ENCODE measurements around the gene CHURC1. TPM values are rescaled to one million over a fixed set of nuclear protein-coding genes. Genes with fewer than 3 reads are reported as not detected.

The CHURC1 gene
- total RNA-seq, 1 donor from 2014 or later = 72.6 TPM

DNA sequence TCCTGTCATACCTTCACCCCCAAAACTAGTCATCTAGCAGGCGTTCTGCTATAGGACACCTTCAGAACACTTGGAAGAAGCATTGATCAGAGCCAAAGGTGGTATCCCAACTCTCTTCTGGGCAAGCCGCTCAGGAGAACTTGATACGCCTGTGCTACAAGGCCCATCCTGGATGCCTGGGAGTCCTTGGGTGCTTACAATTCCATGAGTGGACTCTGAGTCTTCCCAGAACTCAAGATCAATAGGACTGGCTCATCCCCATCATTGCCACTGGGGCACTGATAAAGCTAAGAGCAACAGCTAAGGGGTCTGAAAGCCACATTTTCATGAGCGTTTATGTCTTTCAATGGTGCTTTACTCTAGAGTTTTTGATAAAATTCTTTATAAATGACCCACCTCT lies 36.4 kb upstream of the CHURC1 start:
- Histone ChIP-seq H3K9me3 (no peaks in the 10 kb centered on the region), H3K4me1 (peaks cover 19% of the 10 kb centered on the region), H3K36me3 (no peaks in the 10 kb centered on the region), H3K27ac (no peak overlapping the region), H3K27me3 (ENCODE audit: low read depth) (peaks cover 47% of the 10 kb centered on the region), H3K4me3 (no peak overlapping the region)
- intact Hi-C loops (cut with DNase I) = no loop called here
- DNase-seq = no peak
- no peak for TF ChIP-seq CTCF (IDR thresholded peaks at IDR 0.05)
- no peak for ATAC-seq

DNA sequence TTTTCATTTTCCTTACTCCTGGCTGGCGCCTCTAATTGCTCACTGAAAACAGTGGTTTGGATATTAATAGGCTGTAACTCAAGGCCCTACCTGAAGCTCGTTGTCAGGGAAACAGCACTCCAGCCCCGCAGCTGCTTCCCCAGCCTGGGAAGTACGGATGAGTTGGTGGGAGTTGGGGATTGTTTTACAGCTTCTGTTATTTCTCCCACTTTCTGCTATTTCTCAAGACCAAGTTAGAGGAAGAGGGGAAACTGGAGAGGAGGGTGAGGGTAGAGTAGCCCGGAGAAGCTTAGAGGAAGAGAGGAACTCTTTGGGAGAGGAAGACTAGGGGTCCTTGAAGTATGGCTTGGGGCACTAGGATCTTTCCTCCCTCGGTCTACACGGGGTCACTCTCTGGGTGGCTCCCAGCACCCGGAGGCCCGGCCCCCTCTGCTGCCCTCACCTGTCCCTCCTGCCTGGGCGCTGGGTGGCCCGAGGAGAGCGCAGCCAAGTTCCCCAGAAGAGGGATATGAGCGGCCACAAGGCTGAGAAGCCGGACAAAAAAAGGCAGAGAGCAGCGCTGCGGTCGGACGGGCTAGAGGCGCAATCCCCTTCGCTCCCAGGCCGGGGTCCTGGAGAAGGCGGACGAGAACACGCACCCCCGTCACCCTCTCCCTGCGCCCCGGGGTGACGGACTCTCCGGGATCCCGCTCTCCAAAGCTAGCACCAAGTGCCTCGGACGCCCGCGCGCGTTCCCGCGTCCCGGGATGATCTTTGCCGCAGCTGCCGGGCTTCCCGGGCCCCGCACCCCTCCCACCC lies 35.2 kb upstream of the CHURC1 start:
- Histone ChIP-seq H3K27me3 (ENCODE audit: low read depth) (peaks cover 47% of the 10 kb centered on the region), H3K27ac (no peak overlapping the region), H3K4me1 (peaks cover 19% of the 10 kb centered on the region), H3K36me3 (no peaks in the 10 kb centered on the region), H3K9me3 (no peaks in the 10 kb centered on the region), H3K4me3 (peak overlapping the region; percentile 62)
- intact Hi-C loops (cut with DNase I) = no loop called here
- no peak for TF ChIP-seq CTCF (IDR thresholded peaks at IDR 0.05)
- ATAC-seq (peak; percentile 33 to 42), DNase-seq (no peak)

GRCh38 chr14:64879635-64880220 lies 34.5 kb upstream of the CHURC1 start, which contains the start of gene SPTB:
Gene SPTB, minus strand, starts transcription at chr14:64879907. Its CDS starts 56,813 bp downstream, at chr14:64823094.
- DNase-seq (peak; percentile 46), ATAC-seq (peak; percentile 76 to 87)
- Histone ChIP-seq H3K27me3 (ENCODE audit: low read depth) (peaks cover 47% of the 10 kb centered on the region), H3K36me3 (no peaks in the 10 kb centered on the region), H3K27ac (no peak within 1 kb of the TSS), H3K9me3 (no peaks in the 10 kb centered on the region), H3K4me1 (peaks cover 19% of the 10 kb centered on the region), H3K4me3 (peak within 1 kb of the TSS; percentile 62)
- TF ChIP-seq CTCF (IDR thresholded peaks at IDR 0.05) = no peak
- intact Hi-C loops (cut with DNase I) = no loop called here

DNA sequence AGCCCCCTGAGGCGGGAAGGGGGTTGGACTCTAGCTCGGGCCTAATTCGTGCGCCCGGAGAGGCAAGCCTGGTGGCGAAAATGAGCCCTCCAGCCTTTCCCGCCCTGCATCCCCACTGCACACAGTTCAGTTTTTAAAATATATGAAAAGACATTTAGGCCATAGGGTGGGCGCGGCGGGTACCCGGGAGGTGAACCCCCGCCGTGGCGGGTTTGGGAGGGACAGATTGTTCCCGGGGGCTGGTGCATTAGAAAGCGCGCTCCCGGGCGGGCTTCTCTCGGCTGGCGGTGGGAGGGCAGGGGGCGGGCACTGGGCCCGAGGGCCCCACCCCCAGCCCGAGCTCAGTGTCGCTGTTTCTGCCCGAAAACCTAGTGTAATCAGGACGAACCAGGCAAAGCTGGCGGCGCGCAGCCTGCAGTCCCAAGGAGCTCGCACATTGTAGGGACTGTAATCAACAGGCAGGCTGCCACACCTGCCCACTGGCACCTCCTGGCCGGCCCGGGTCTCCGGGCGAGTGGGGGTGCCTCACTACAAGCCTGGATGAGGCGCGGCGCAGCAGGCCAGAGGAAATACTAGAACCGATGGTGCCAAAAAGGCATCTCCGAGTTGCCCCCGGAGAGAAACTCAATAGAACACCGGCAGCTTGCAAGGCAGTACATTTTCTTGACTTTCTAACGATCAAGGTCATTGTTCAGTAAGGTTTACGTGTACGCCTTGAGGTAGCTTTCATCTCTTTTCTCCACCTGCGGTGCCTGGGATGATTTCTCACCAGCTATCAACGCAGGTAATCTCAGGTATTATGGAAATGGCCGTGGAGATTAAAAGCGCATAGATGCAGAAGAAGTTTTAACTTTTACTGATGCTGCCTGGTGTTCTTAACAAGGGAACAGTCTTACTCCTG lies 33.8 kb upstream of the CHURC1 start:
- no peak for TF ChIP-seq CTCF (IDR thresholded peaks at IDR 0.05)
- peak; percentile 56 for DNase-seq
- Histone ChIP-seq H3K27me3 (ENCODE audit: low read depth) (peaks cover 47% of the 10 kb centered on the region), H3K36me3 (no peaks in the 10 kb centered on the region), H3K27ac (no peak overlapping the region), H3K4me3 (peak overlapping the region; percentile 62), H3K4me1 (peaks cover 19% of the 10 kb centered on the region), H3K9me3 (no peaks in the 10 kb centered on the region)
- peak; percentile 84 to 93 for ATAC-seq
- intact Hi-C loops (cut with DNase I) = no loop called here

GRCh38 chr14:64885559-64885958 lies 28.7 kb upstream of the CHURC1 start:
- peaks cover 18% of the 10 kb centered on the region for H3K27me3 ChIP-seq (ENCODE audit: low read depth)
- ATAC-seq (no peak), DNase-seq (no peak)
- TF ChIP-seq CTCF (IDR thresholded peaks at IDR 0.05) = no peak
- H3K4me1 ChIP-seq = peaks cover 3% of the 10 kb centered on the region
- H3K27ac ChIP-seq = no peak overlapping the region
- H3K36me3 ChIP-seq = no peaks in the 10 kb centered on the region
- intact Hi-C loops (cut with DNase I) = no loop called here
- no peak overlapping the region for H3K4me3 ChIP-seq
- H3K9me3 ChIP-seq = no peaks in the 10 kb centered on the region
